Activated CD4-positive, alpha-beta T cell treated with anti-CD3 and anti-CD28 coated beads, Interleukin-2, amount 10 ng/mL, durations not matched to agents 7 days and 5 days (primary cell): ENCODE results near the gene TATDN3. TPM values are rescaled to one million over a fixed set of nuclear protein-coding genes. Genes with fewer than 3 reads are reported as not detected.
"Not testable (repeated sequence)": the region's sequence is repeated elsewhere in the genome, so short reads cannot be mapped to it uniquely, and the experiment has no call there.

Source experiments
- CTCF ChIA-PET: fragments of 350-600 bp; sonication (Branson Sonifier 250); formaldehyde crosslinking; loops from one replicate; lab custom pipeline; 2021; ENCODE audit warnings: antibody characterized with exemption; lab: Charles Lee
- POLR2A ChIA-PET: fragments of 350-600 bp; sonication (Branson Sonifier 250); formaldehyde crosslinking; loops from one replicate; lab custom pipeline; 2021; ENCODE audit warnings: antibody characterized with exemption; lab: Charles Lee
- DNase-seq: peaks from one replicate; pipeline ENCODE4 v3.0.0-alpha.2; 2020
- H3K27ac Mint-ChIP-seq: one replicate; pipeline ENCODE4 v1.8.0; 2021; ENCODE audit warnings: mild to moderate bottlenecking, moderate library complexity, mixed read lengths
- H3K27me3 Mint-ChIP-seq: one replicate; pipeline ENCODE4 v1.8.0; 2021; ENCODE audit warnings: mixed read lengths
- H3K36me3 Mint-ChIP-seq: one replicate; pipeline ENCODE4 v1.8.0; 2021; ENCODE audit warnings: low read depth, mixed read lengths
- H3K4me1 Mint-ChIP-seq: one replicate; pipeline ENCODE4 v1.8.0; 2021; ENCODE audit warnings: mixed read lengths
- H3K4me3 Mint-ChIP-seq: one replicate; pipeline ENCODE4 v1.8.0; 2021; ENCODE audit warnings: mild to moderate bottlenecking, moderate library complexity, mixed read lengths
- H3K9me3 Mint-ChIP-seq: one replicate; pipeline ENCODE4 v1.8.0; 2021; ENCODE audit warnings: mixed read lengths
- total RNA-seq, 2 experiments: library from RNA; stranded (reverse); gene quantifications; one replicate each; pipeline ENCODE4 v1.2.3, GENCODE V29; 2021

Gene TATDN3
- total RNA-seq, 2 experiments from 2014 or later: 15.3 to 17.4 TPM

- Mint-ChIP-seq H3K4me1 (peaks cover 3% of the 10 kb centered on the region), H3K36me3 (no peaks in the 10 kb centered on the region), H3K9me3 (no peaks in the 10 kb centered on the region), H3K4me3 (no peak overlapping the region), H3K27me3 (no peaks in the 10 kb centered on the region), H3K27ac (no peak overlapping the region)
- CTCF ChIA-PET: no interaction called here
- POLR2A ChIA-PET: no interaction called here
- DNase-seq: no peak
Measured at GRCh38 chr1:212816567-212817278, 25.0 kb downstream of the TATDN3 start.

DNA sequence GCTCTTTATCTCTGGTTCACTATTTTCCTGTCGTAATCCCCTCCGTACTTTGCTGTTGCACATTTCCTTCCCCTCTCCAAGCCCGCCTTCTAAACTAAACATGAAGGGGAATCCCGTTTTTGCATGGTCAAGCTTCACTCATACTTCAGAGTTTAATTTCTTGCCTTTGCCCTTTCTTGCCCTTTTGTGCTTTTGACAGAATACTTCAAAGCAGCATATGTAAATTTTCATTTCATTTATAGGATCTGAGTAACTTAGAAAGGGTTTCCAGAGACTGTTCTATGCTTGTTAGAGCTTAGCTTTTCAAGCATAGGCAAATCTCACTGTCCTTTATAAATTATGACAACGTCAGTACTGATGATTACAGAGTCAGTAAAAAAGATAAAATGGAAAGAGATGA lies 28.0 kb downstream of the TATDN3 start:
- POLR2A ChIA-PET: interaction anchor here (0.6 kb wide), 1 partner anchor 83 kb away, joined by 3 read pairs; no protein-coding TSS in a partner anchor
- Mint-ChIP-seq H3K4me3 (no peak overlapping the region), H3K27ac (no peak overlapping the region), H3K4me1 (peaks cover 3% of the 10 kb centered on the region), H3K9me3 (peaks cover 8% of the 10 kb centered on the region), H3K27me3 (no peaks in the 10 kb centered on the region), H3K36me3 (no peaks in the 10 kb centered on the region)
- DNase-seq: no peak
- CTCF ChIA-PET: interaction anchor here (0.5 to 0.6 kb wide), 2 partner anchors 16 to 164 kb away, joined by 3 read pairs; no protein-coding TSS in a partner anchor

- CTCF ChIA-PET: interaction anchor here (0.9 kb wide), 1 partner anchor 174 kb away, joined by 3 read pairs; no protein-coding TSS in a partner anchor
Measured at GRCh38 chr1:212820969-212821368, 29.3 kb downstream of the TATDN3 start.

GRCh38 chr1:212822956-212823355 lies 31.3 kb downstream of the TATDN3 start:
- CTCF ChIA-PET: interaction anchor here (0.5 to 1.3 kb wide), 2 partner anchors 8 to 18 kb away, joined by 3 read pairs; no protein-coding TSS in a partner anchor
- no peak for DNase-seq
- peaks cover 21% of the 10 kb centered on the region for H3K9me3 Mint-ChIP-seq
- no peak overlapping the region for H3K4me3 Mint-ChIP-seq
- POLR2A ChIA-PET: no interaction called here
- H3K27ac Mint-ChIP-seq: no peak overlapping the region
- H3K36me3 Mint-ChIP-seq: no peaks in the 10 kb centered on the region
- H3K4me1 Mint-ChIP-seq: peaks cover 3% of the 10 kb centered on the region
- H3K27me3 Mint-ChIP-seq: no peaks in the 10 kb centered on the region

More at GRCh38 chr1:212820969-212821368, 29.3 kb downstream of the TATDN3 start:
- DNase-seq: no peak
- Mint-ChIP-seq H3K9me3 (peaks cover 15% of the 10 kb centered on the region), H3K36me3 (no peaks in the 10 kb centered on the region), H3K4me3 (no peak overlapping the region), H3K27me3 (no peaks in the 10 kb centered on the region), H3K4me1 (peaks cover 3% of the 10 kb centered on the region), H3K27ac (no peak overlapping the region)
- POLR2A ChIA-PET: no interaction called here

GRCh38 chr1:212824201-212824600 lies 32.5 kb downstream of the TATDN3 start:
- no peaks in the 10 kb centered on the region for H3K27me3 Mint-ChIP-seq
- peaks cover 3% of the 10 kb centered on the region for H3K4me1 Mint-ChIP-seq
- H3K27ac Mint-ChIP-seq: no peak overlapping the region
- peaks cover 21% of the 10 kb centered on the region for H3K9me3 Mint-ChIP-seq
- POLR2A ChIA-PET: no interaction called here
- no peaks in the 10 kb centered on the region for H3K36me3 Mint-ChIP-seq
- no peak for DNase-seq
- CTCF ChIA-PET: interaction anchor here (0.6 kb wide), 1 partner anchor 315 kb away, joined by 3 read pairs; no protein-coding TSS in a partner anchor
- no peak overlapping the region for H3K4me3 Mint-ChIP-seq

- H3K4me3 Mint-ChIP-seq: no peak overlapping the region
- DNase-seq: no peak
- ChIA-PET POLR2A (no interaction called here), CTCF (no interaction called here)
- peaks cover 21% of the 10 kb centered on the region for H3K9me3 Mint-ChIP-seq
- H3K27me3 Mint-ChIP-seq: no peaks in the 10 kb centered on the region
- no peak overlapping the region for H3K27ac Mint-ChIP-seq
- H3K36me3 Mint-ChIP-seq: no peaks in the 10 kb centered on the region
- H3K4me1 Mint-ChIP-seq: no peaks in the 10 kb centered on the region
Measured at GRCh38 chr1:212825798-212826452, 34.2 kb downstream of the TATDN3 start.

- CTCF ChIA-PET: interaction anchor here (1.1 to 1.5 kb wide), 3 partner anchors 11 to 75 kb away, joined by 3 to 4 read pairs (median 3); no protein-coding TSS in a partner anchor
- Mint-ChIP-seq H3K27ac (no peak overlapping the region), H3K4me1 (peaks cover 4% of the 10 kb centered on the region), H3K9me3 (peaks cover 21% of the 10 kb centered on the region), H3K4me3 (no peak overlapping the region), H3K27me3 (no peaks in the 10 kb centered on the region), H3K36me3 (no peaks in the 10 kb centered on the region)
- POLR2A ChIA-PET: no interaction called here
- no peak for DNase-seq
Measured at GRCh38 chr1:212827171-212827776, 35.6 kb downstream of the TATDN3 start.

- peaks cover 4% of the 10 kb centered on the region for H3K4me1 Mint-ChIP-seq
- ChIA-PET CTCF (interaction anchor here (0.6 to 1.5 kb wide), 3 partner anchors 10 to 176 kb away, joined by 3 to 6 read pairs (median 4); no protein-coding TSS in a partner anchor), POLR2A (no interaction called here)
- no peak for DNase-seq
- H3K27ac Mint-ChIP-seq: no peak overlapping the region
- H3K9me3 Mint-ChIP-seq: peaks cover 21% of the 10 kb centered on the region
- no peaks in the 10 kb centered on the region for H3K27me3 Mint-ChIP-seq
- H3K4me3 Mint-ChIP-seq: no peak overlapping the region
- no peaks in the 10 kb centered on the region for H3K36me3 Mint-ChIP-seq
Measured at GRCh38 chr1:212827831-212828278, 36.2 kb downstream of the TATDN3 start.

- Mint-ChIP-seq H3K36me3 (no peaks in the 10 kb centered on the region), H3K27me3 (no peaks in the 10 kb centered on the region), H3K9me3 (peaks cover 21% of the 10 kb centered on the region), H3K4me1 (peaks cover 4% of the 10 kb centered on the region), H3K27ac (no peak overlapping the region), H3K4me3 (no peak overlapping the region)
- no peak for DNase-seq
- ChIA-PET CTCF (interaction anchor here (0.6 to 1.5 kb wide), 5 partner anchors 9 to 207 kb away, joined by 3 to 6 read pairs (median 3); no protein-coding TSS in a partner anchor), POLR2A (no interaction called here)
Measured at GRCh38 chr1:212828395-212828794, 36.7 kb downstream of the TATDN3 start.

- not testable (repeated sequence) for H3K27ac Mint-ChIP-seq, H3K4me3 Mint-ChIP-seq, H3K36me3 Mint-ChIP-seq, H3K27me3 Mint-ChIP-seq, H3K9me3 Mint-ChIP-seq, DNase-seq
- CTCF ChIA-PET: interaction anchor here (0.6 to 1.3 kb wide), 3 partner anchors 15 to 950 kb away, joined by 3 to 4 read pairs (median 3); no protein-coding TSS in a partner anchor
- POLR2A ChIA-PET: interaction anchor here (0.7 kb wide), 1 partner anchor 153 kb away, joined by 3 read pairs; no protein-coding TSS in a partner anchor
- peaks cover 10% of the 10 kb centered on the region for H3K4me1 Mint-ChIP-seq
Measured at GRCh38 chr1:212833211-212834207, 41.8 kb downstream of the TATDN3 start.

GRCh38 chr1:212838145-212838544 lies 46.5 kb downstream of the TATDN3 start:
- H3K27ac Mint-ChIP-seq: no peak overlapping the region
- no peak for DNase-seq
- H3K4me3 Mint-ChIP-seq: no peak overlapping the region
- H3K9me3 Mint-ChIP-seq: no peaks in the 10 kb centered on the region
- peaks cover 6% of the 10 kb centered on the region for H3K4me1 Mint-ChIP-seq
- no peaks in the 10 kb centered on the region for H3K27me3 Mint-ChIP-seq
- ChIA-PET POLR2A (no interaction called here), CTCF (interaction anchor here (1.3 kb wide), 1 partner anchor 10 kb away, joined by 4 read pairs; no protein-coding TSS in a partner anchor)
- no peaks in the 10 kb centered on the region for H3K36me3 Mint-ChIP-seq
